A673 (cell line): ENCODE data around the gene INO80C.

ENCODE experiments used
- CTCF ChIP-seq: fragments of 300-800, 200-600 bp; sonication (generic); conservative IDR thresholded peaks from 2 replicates; pipeline ENCODE4 v1.5.1; 2017; ENCODE audit warnings: low read depth, mild to moderate bottlenecking, antibody characterized with exemption, low read length, moderate library complexity, mixed read lengths
- EZH2 ChIP-seq: fragments of 200-600 bp; sonication (generic); IDR thresholded peaks from 2 replicates; pipeline ENCODE4 v1.6.1; 2017; ENCODE audit warnings: borderline replicate concordance, low read depth, mild to moderate bottlenecking, mixed read lengths, antibody characterized with exemption, low read length; ENCODE audit not compliant: poor library complexity, severe bottlenecking

DNA sequence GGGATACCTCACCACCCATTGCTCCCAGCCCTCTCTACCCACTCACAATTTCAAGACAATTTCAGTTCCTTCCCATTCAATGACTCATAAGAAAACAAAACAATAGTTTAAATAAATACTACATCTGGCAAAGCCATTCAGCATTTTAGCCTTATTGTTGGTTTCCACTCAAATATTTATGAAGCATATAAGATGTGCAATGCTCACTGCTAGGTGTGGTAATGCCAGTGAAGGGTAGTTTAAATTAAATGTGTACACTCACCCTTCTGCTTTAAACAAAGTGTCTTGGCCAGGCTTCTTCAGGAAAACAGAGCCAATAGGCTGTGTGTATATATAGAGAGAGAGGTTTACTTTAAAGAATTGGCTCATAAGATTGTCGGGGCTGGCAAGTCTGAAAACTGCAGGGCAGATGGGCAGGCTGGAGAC lies 37.0 kb downstream of the INO80C start:
- TF ChIP-seq CTCF (no peak), EZH2 (no peak)
